GM21723 (cell line): ENCODE measurements around the gene LCE2B.

Experiments used
- ATAC-seq: cut with Tn5 transposase; IDR thresholded peaks from one replicate; pipeline ENCODE4 v1.9.1; 2021; ENCODE audit warnings: mild to moderate bottlenecking, moderate library complexity; ENCODE audit not compliant: unreplicated experiment

LCE2B gene

GRCh38 chr1:152728986-152729385 lies 43.1 kb downstream of the LCE2B start:
- no peak for ATAC-seq

GRCh38 chr1:152735648-152736047 lies 49.7 kb downstream of the LCE2B start:
- ATAC-seq, result no peak
